ENCODE measurements around the gene RBBP8NL. TPM values are rescaled to one million over a fixed set of nuclear protein-coding genes. Genes with fewer than 3 reads are reported as not detected.

Gene RBBP8NL
- total RNA-seq, 1 experiment from 2014 or later, result not detected

GRCh38 chr20:62408055-62408454 lies 19.3 kb downstream of the RBBP8NL start:
- intact Hi-C loops (cut with micrococcal nuclease; ENCODE audit: unreplicated experiment) (no loop called here), in situ Hi-C loops (cut with HindIII; ENCODE audit: low pct_unique_long_range_greater_than_20kb, low sequenced_read_pairs) (no loop called here)
- DNase-seq (ENCODE audit: low read depth, low spot score) (no peak), ATAC-seq (no peak)
- Histone ChIP-seq H3K4me1 (ENCODE audit: control insufficient read depth, insufficient read depth, low read length) (peaks cover 26% of the 10 kb centered on the region), H3K9me3 (ENCODE audit: control insufficient read depth, insufficient read depth, low read depth, low read length) (no peaks in the 10 kb centered on the region), H3K27me3 (ENCODE audit: control insufficient read depth, insufficient read depth, low read length) (no peaks in the 10 kb centered on the region), H3K27ac (ENCODE audit: low read length) (peak overlapping the region; percentile 73), H3K36me3 (ENCODE audit: control insufficient read depth, insufficient read depth, low read length) (no peaks in the 10 kb centered on the region), H3K4me3 (ENCODE audit: low read depth in 2 of 2, low read length in 2 of 2) (no peak overlapping the region)
- TF ChIP-seq POLR2AphosphoS5 (IDR thresholded peaks at IDR 0.05; ENCODE audit: low read depth, low read length) (no peak), REST (IDR thresholded peaks at IDR 0.05; ENCODE audit: insufficient read depth in 1 of 2, low read depth in 2 of 2, low read length in 1 of 2) (no peak), SIN3A (IDR thresholded peaks at IDR 0.05; ENCODE audit: borderline replicate concordance, insufficient read depth, low read depth, low read length) (no peak), TCF7L2 (IDR thresholded peaks at IDR 0.05; ENCODE audit: low read depth, low read length) (no peak), CTCF (IDR thresholded peaks at IDR 0.05) (no peak)
- ChIA-PET POLR2A (no interaction called here), CTCF (no interaction called here)
- no TSS peak for BruUV-seq (replicated peaks)

- peak within 1 kb of the TSS; percentile 63 to 64 for H3K4me3 ChIP-seq (ENCODE audit: low read depth in 2 of 2, low read length in 2 of 2)
- TF ChIP-seq POLR2AphosphoS5 (IDR thresholded peaks at IDR 0.05; ENCODE audit: low read depth, low read length) (no peak), SIN3A (IDR thresholded peaks at IDR 0.05; ENCODE audit: borderline replicate concordance, insufficient read depth, low read depth, low read length) (peak; percentile 51; the same call in 1 of the 2 replicates), REST (IDR thresholded peaks at IDR 0.05; ENCODE audit: insufficient read depth in 1 of 2, low read depth in 2 of 2, low read length in 1 of 2) (0 out of 4 replicates have a peak, but pooled peaks of 1 of the 2 experiments have one; percentile 61), TCF7L2 (IDR thresholded peaks at IDR 0.05; ENCODE audit: low read depth, low read length) (no peak; the same call in 1 of the 2 replicates)
- intact Hi-C loops (cut with micrococcal nuclease; ENCODE audit: unreplicated experiment), result no loop called here
- no peaks in the 10 kb centered on the region for H3K27me3 ChIP-seq (ENCODE audit: control insufficient read depth, insufficient read depth, low read length)
- DNase-seq (ENCODE audit: low read depth, low spot score) (peak; percentile 51), ATAC-seq (peak; percentile 90)
- H3K36me3 ChIP-seq (ENCODE audit: control insufficient read depth, insufficient read depth, low read length), result no peaks in the 10 kb centered on the region
- no TSS peak for BruUV-seq (replicated peaks)
- peak within 1 kb of the TSS; percentile 73 for H3K27ac ChIP-seq (ENCODE audit: low read length)
- ChIA-PET CTCF (no interaction called here), POLR2A (no interaction called here)
- no peaks in the 10 kb centered on the region for H3K9me3 ChIP-seq (ENCODE audit: control insufficient read depth, insufficient read depth, low read depth, low read length)
- in situ Hi-C loops (cut with HindIII; ENCODE audit: low pct_unique_long_range_greater_than_20kb, low sequenced_read_pairs), result no loop called here
- peaks cover 26% of the 10 kb centered on the region for H3K4me1 ChIP-seq (ENCODE audit: control insufficient read depth, insufficient read depth, low read length)
Observed at GRCh38 chr20:62407221-62407992, 19.9 kb downstream of the RBBP8NL start, which contains the start of gene CABLES2. CABLES2 (minus strand) TSS chr20:62407285; CDS start chr20:62407276, 9 bp downstream.
